ENCODE results near the gene VEZF1.

The VEZF1 gene

GRCh38 chr17:57945996-57946797 lies 41.9 kb downstream of the VEZF1 start:
- DNase-seq (ENCODE audit: low spot score) = no peak
- in situ Hi-C loops (cut with MboI; ENCODE audit: low sequenced_read_pairs, unreplicated experiment) = no loop called here

GRCh38 chr17:57944908-57945307 lies 43.1 kb downstream of the VEZF1 start:
- no peak for TF ChIP-seq CTCF (IDR thresholded peaks at IDR 0.05; ENCODE audit: borderline replicate concordance, control extremely low read depth, extremely low read depth, insufficient read depth, missing control alignments)
- DNase-seq (ENCODE audit: low spot score) = no peak
- in situ Hi-C loops (cut with MboI; ENCODE audit: low sequenced_read_pairs, unreplicated experiment) = no loop called here

More at GRCh38 chr17:57945996-57946797, 41.9 kb downstream of the VEZF1 start:
- no peak for TF ChIP-seq CTCF (IDR thresholded peaks at IDR 0.05; ENCODE audit: borderline replicate concordance, control extremely low read depth, extremely low read depth, insufficient read depth, missing control alignments)

- in situ Hi-C loops (cut with MboI; ENCODE audit: low sequenced_read_pairs, unreplicated experiment) = no loop called here
- no peak for TF ChIP-seq CTCF (IDR thresholded peaks at IDR 0.05; ENCODE audit: borderline replicate concordance, control extremely low read depth, extremely low read depth, insufficient read depth, missing control alignments)
- DNase-seq (ENCODE audit: low spot score) = no peak
These were observed 44.4 kb downstream of the VEZF1 start for GRCh38 chr17:57943645-57944044.

- no peak for TF ChIP-seq CTCF (IDR thresholded peaks at IDR 0.05; ENCODE audit: borderline replicate concordance, control extremely low read depth, extremely low read depth, insufficient read depth, missing control alignments)
- in situ Hi-C loops (cut with MboI; ENCODE audit: low sequenced_read_pairs, unreplicated experiment) = no loop called here
- no peak for DNase-seq (ENCODE audit: low spot score)
These were observed 44.9 kb downstream of the VEZF1 start for GRCh38 chr17:57943140-57943539.

GRCh38 chr17:57941384-57942370 lies 46.4 kb downstream of the VEZF1 start:
- in situ Hi-C loops (cut with MboI; ENCODE audit: low sequenced_read_pairs, unreplicated experiment) = no loop called here
- DNase-seq (ENCODE audit: low spot score) = no peak
- TF ChIP-seq CTCF (IDR thresholded peaks at IDR 0.05; ENCODE audit: borderline replicate concordance, control extremely low read depth, extremely low read depth, insufficient read depth, missing control alignments) = no peak

GRCh38 chr17:57940653-57941329 lies 47.3 kb downstream of the VEZF1 start:
- in situ Hi-C loops (cut with MboI; ENCODE audit: low sequenced_read_pairs, unreplicated experiment) = no loop called here
- DNase-seq (ENCODE audit: low spot score) = no peak

More at GRCh38 chr17:57940653-57941329, 47.3 kb downstream of the VEZF1 start:
- no peak for TF ChIP-seq CTCF (IDR thresholded peaks at IDR 0.05; ENCODE audit: borderline replicate concordance, control extremely low read depth, extremely low read depth, insufficient read depth, missing control alignments)
